Measurements from ENCODE around the gene DSTN. TPM values are rescaled to one million over a fixed set of nuclear protein-coding genes. Genes with fewer than 3 reads are reported as not detected.

Gene DSTN
- total and polyA plus RNA-seq, 9 of the 15 experiments (the other 6 are each of a cell fraction or from before 2014, with no cell fraction given) = 25.7 to 88.3 (median 61.0) TPM

DNA sequence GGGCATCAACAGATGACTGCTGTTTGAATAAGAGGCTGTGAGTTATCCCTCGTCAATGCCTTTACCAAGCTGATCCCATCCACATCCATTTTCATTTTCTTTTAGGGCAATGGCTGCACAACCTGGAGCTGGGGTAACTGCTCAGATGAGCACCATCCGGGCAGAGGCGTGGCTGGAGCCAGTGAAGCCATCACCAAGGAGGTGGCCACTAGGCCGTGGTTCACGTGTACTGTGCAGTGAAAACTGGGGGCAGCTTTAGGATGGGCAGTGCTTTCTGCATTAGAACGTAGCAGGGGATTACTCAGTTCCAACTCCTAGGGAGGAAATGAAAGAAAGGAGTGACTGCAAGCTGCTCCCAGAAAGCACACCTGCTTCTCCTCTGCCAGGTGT, 60.9 kb downstream of the DSTN start (continued):
- no peak for TF ChIP-seq HOXB6 (CRISPR knock-in tag; IDR thresholded peaks at IDR 0.05; ENCODE audit: borderline replicate concordance)

DNA sequence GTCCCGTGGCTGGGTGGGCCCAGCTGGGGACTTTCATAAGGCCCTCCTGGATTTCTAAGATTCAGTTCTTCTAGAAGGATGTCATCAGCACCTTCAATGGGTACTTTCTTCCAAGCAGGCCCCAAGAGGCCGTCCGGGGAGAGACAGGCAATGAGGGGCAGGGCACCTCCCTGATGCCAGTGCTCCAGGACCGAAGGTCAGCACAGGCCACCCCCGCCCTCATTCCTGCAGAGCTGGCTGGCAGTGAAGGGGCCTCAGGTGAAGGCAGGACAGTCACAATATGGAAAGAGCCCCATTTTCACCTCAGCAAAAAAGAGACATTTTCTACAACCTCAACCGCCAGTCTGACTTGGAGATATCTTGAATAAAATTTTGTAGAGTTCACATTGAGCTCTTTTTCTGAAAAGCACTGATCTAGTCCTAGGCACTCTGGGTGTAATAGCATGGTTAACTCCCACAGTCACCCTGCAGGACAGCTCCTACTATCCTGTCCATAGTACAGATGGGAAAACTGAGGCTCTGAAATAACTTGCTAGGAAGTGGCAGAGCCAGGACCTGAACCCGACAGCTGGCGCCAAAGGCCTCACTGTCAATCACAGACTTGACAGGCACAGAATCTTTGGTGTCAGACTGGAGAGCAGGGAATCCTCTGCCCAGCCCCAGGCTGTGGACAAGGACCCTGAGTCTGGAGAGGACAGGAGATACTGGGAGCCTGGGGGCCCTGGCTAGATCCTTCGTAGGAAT, 61.9 kb downstream of the DSTN start:
- no peak overlapping the region for H3K9ac ChIP-seq (ENCODE audit: insufficient read depth in 1 of 2, low read depth in 2 of 2, low read length in 2 of 2)
- intact Hi-C loops (cut with micrococcal nuclease) = no loop called here

More for the DNA sequence above, 61.9 kb downstream of the DSTN start:
- H3K4me1 ChIP-seq (replicated peaks in 1 of 2; ENCODE audit: control insufficient read depth in 2 of 2, insufficient read depth in 2 of 2, low read length in 2 of 2) = peaks cover 0 to 5% of the 10 kb centered on the region in 2 experiments; a peak in 2 of 5 replicates
- H4K20me1 ChIP-seq (replicated peaks; ENCODE audit: control insufficient read depth, insufficient read depth, low read length) = no peaks in the 10 kb centered on the region
- ATAC-seq (no peak), FAIRE-seq (no peak), DNase-seq (ENCODE audit: extremely low read depth in 1 of 4, low spot score in 3 of 4) (no peak)
- 80% methylated on average over 6 of the region's 9 CpGs for WGBS (ENCODE audit: insufficient coverage, low coverage, missing lambda C conversion rate)
- no peaks in the 10 kb centered on the region for H3K9me3 ChIP-seq (replicated peaks; ENCODE audit: control insufficient read depth, insufficient read depth, low read depth, low read length)
- H3K27me3 ChIP-seq (ENCODE audit: control insufficient read depth in 2 of 2, insufficient read depth in 2 of 2, low read length in 2 of 2) = no peaks in the 10 kb centered on the region
- in situ Hi-C loops (cut with MboI) = no loop called here
- H3K9me1 ChIP-seq (ENCODE audit: control insufficient read depth, insufficient read depth, low read length) = no peaks in the 10 kb centered on the region
- no peak overlapping the region for H2AFZ ChIP-seq (ENCODE audit: low read depth, low read length)
- BruUV-seq (replicated peaks) = no TSS peak
- peaks cover 27% of the 10 kb centered on the region; the same call in 2 of the 3 replicates for H3K36me3 ChIP-seq (ENCODE audit: control insufficient read depth, insufficient read depth, low read length)
- H3K4me3 ChIP-seq = no peak overlapping the region
- ChIA-PET POLR2A (interaction anchor here (0.6 kb wide), 1 partner anchor 19 kb away, joined by 3 read pairs; no protein-coding TSS in a partner anchor), CTCF (ENCODE audit: low intra/inter-chr PET ratio) (no interaction called here)
- no peaks in the 10 kb centered on the region for H3K79me2 ChIP-seq (ENCODE audit: control insufficient read depth, insufficient read depth, low read length)
- no peak overlapping the region for H3K27ac ChIP-seq (ENCODE audit: extremely low read depth, low read depth, low read length)
- no peak overlapping the region for H3K4me2 ChIP-seq (ENCODE audit: insufficient read depth, low read length)
- TF ChIP-seq ZNF124 (CRISPR knock-in tag; IDR thresholded peaks at IDR 0.05) = no peak
- no peak for TF ChIP-seq ZNF77 (CRISPR knock-in tag; IDR thresholded peaks at IDR 0.05)
- no peak for TF ChIP-seq ZNF76 (CRISPR knock-in tag; IDR thresholded peaks at IDR 0.05; ENCODE audit: borderline replicate concordance)
- no peak for TF ChIP-seq WHSC1 (IDR thresholded peaks at IDR 0.05; ENCODE audit: low read length)
- no peak for TF ChIP-seq TARDBP (IDR thresholded peaks at IDR 0.05)
- TF ChIP-seq ZSCAN29 (IDR thresholded peaks at IDR 0.05) = no peak
- TF ChIP-seq PHF21A (IDR thresholded peaks at IDR 0.05; ENCODE audit: borderline replicate concordance, low read depth) = no peak
- TF ChIP-seq RCOR1 (IDR thresholded peaks at IDR 0.05; ENCODE audit: borderline replicate concordance in 1 of 2, low read depth in 2 of 2, low read length in 2 of 2) = no peak
- no peak for TF ChIP-seq DMBX1 (CRISPR knock-in tag; IDR thresholded peaks at IDR 0.05; ENCODE audit: borderline replicate concordance)
